Esophagus muscularis mucosa (tissue), 4 donors: ENCODE measurements around the gene MFF. TPM values are rescaled to one million over a fixed set of nuclear protein-coding genes. Genes with fewer than 3 reads are reported as not detected.

Experiments
- DNase-seq: peaks from one replicate; pipeline ENCODE4 v3.0.0-alpha.2; 2017; ENCODE audit errors: extremely low spot score
- H3K27ac ChIP-seq, 4 donors: fragments of 200-600 bp; sonication (generic); replicated peaks in 1 of 4; 1 replicate in 3 of 4; 2 replicates in 1 of 4; pipeline ENCODE4 v1.5.1; 2016 to 2019; ENCODE audit warnings: mild to moderate bottlenecking in 1 of 4
- H3K27me3 ChIP-seq, 4 donors: fragments of 200-600 bp; sonication (generic); one replicate each; pipeline versions ENCODE4 v1.5.1 to v1.6.0; 2016 to 2019
- H3K36me3 ChIP-seq, 4 donors: fragments of 200-600 bp; sonication (generic); one replicate each; pipeline ENCODE4 v1.5.1; 2016 to 2019
- H3K4me1 ChIP-seq, 4 donors: fragments of 200-600 bp; sonication (generic); one replicate each; pipeline ENCODE4 v1.5.1; 2016 to 2019
- H3K4me3 ChIP-seq, 4 donors: fragments of 200-600 bp; sonication (generic); 1 replicate in 2 of 4; 2 replicates in 2 of 4; pipeline ENCODE4 v1.5.1; 2016 to 2019; ENCODE audit warnings: mild to moderate bottlenecking in 4 of 4, moderate library complexity in 1 of 4
- H3K9me3 ChIP-seq, 4 donors: fragments of 200-600 bp; sonication (generic); 1 replicate in 3 of 4; 2 replicates in 1 of 4; pipeline ENCODE4 v1.5.1; 2016 to 2019
- EP300 ChIP-seq: sonication (generic); formaldehyde crosslinking; IDR thresholded peaks from one replicate; pipeline ENCODE4 v1.6.1; 2017; ENCODE audit warnings: antibody characterized with exemption
- POLR2A ChIP-seq: fragments of 450-650 bp; IDR thresholded peaks from one replicate; pipeline ENCODE4 v1.6.1; 2017; ENCODE audit warnings: antibody characterized with exemption, moderate library complexity, mild to moderate bottlenecking, low read depth
- POLR2AphosphoS5 ChIP-seq, 2 donors: sonication (generic); formaldehyde crosslinking; IDR thresholded peaks; one replicate each; pipeline ENCODE4 v1.6.1; 2017; ENCODE audit warnings: antibody characterized with exemption in 2 of 2
- WGBS: methylation state at CpG from one replicate; pipeline ENCODE4 v1.1.5; 2018; 5-methylcytosine and 5-hydroxymethylcytosine counted together
- intact Hi-C: fragments of 100-400 bp; cut with DNase I; formaldehyde crosslinking; loops from one replicate; pipeline ENCODE4 v1.15.1; 2023
- total RNA-seq, 4 donors: library from RNA; depleted of rRNA; stranded (reverse); fragments of >200 nt; gene quantifications; one replicate each; pipeline versions ENCODE4 v1.1.0 to v1.2.1, GENCODE V29; 2016
- TF ChIP-seq, protein P1 (sequence below), 3 experiments: fragments of 200-600 bp in 2 of 3; fragments of 450-650 bp in 1 of 3; sonication (generic) in 2 of 3; IDR thresholded peaks; one replicate each; pipeline ENCODE4 v1.5.1; 2017 to 2019; ENCODE audit warnings: antibody characterized with exemption in 3 of 3, mild to moderate bottlenecking in 2 of 3, moderate library complexity in 1 of 3

Gene MFF
- total RNA-seq, 4 donors from 2014 or later: 117 to 135 (median 125) TPM

DNA sequence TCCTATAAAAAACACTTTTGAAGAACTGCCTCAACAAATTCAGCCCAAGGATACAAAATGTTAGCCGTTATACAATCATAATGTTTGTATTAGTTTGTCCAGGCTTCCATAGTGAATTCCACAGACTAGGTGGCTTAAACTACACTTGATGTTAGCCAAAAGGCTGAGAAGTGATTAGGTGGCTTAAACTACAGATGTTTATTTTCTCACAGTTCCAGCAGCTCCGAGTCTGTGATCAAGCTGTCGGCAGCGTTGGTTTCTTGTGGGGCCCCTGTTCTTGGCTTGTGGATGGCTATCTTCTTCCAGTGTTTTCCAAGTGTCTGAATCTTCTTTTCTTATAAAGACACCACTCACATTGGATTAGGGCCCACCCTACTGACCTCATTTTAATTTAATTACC lies 31.5 kb upstream of the MFF start:
- no peaks in the 10 kb centered on the region for H3K9me3 ChIP-seq
- intact Hi-C loops: no loop called here
- no peaks in the 10 kb centered on the region for H3K36me3 ChIP-seq
- DNase-seq: no peak
- TF ChIP-seq, protein P1, sequence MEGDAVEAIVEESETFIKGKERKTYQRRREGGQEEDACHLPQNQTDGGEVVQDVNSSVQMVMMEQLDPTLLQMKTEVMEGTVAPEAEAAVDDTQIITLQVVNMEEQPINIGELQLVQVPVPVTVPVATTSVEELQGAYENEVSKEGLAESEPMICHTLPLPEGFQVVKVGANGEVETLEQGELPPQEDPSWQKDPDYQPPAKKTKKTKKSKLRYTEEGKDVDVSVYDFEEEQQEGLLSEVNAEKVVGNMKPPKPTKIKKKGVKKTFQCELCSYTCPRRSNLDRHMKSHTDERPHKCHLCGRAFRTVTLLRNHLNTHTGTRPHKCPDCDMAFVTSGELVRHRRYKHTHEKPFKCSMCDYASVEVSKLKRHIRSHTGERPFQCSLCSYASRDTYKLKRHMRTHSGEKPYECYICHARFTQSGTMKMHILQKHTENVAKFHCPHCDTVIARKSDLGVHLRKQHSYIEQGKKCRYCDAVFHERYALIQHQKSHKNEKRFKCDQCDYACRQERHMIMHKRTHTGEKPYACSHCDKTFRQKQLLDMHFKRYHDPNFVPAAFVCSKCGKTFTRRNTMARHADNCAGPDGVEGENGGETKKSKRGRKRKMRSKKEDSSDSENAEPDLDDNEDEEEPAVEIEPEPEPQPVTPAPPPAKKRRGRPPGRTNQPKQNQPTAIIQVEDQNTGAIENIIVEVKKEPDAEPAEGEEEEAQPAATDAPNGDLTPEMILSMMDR (IDR thresholded peaks at IDR 0.05): no peak
- no peak for TF ChIP-seq POLR2AphosphoS5 (IDR thresholded peaks at IDR 0.05)
- no peak for TF ChIP-seq EP300
- TF ChIP-seq POLR2A: no peak
- no peak overlapping the region for H3K4me3 ChIP-seq
- H3K27ac ChIP-seq: no peak overlapping the region
- WGBS: 60% methylated on average over 4 of the region's 4 CpGs
- no peaks in the 10 kb centered on the region for H3K27me3 ChIP-seq
- H3K4me1 ChIP-seq: no peaks in the 10 kb centered on the region

DNA sequence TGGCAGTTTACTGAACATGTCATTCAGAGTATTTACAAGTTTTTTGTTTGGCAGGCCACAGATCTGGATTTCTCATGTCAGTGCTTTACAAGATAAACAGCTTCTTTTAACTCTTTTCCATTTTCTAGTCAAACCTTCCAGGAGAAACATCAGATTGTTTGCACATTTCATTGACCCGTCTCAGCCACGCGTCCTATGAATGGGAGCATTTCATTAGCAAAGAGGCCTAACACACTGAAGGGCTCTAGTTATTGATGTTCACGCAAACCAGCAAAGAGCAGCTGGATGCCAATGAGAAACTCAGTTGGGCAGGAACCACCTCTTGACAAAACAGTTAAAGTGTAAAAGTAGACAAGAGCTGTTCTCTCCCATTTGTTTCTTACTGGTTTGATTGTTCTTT lies 29.2 kb upstream of the MFF start:
- intact Hi-C loops: no loop called here
- Histone ChIP-seq H3K4me3 (no peak overlapping the region), H3K4me1 (no peaks in the 10 kb centered on the region), H3K27ac (no peak overlapping the region), H3K36me3 (no peaks in the 10 kb centered on the region), H3K9me3 (no peaks in the 10 kb centered on the region), H3K27me3 (no peaks in the 10 kb centered on the region)
- no peak for DNase-seq
- WGBS: 91% methylated on average over 4 of the region's 4 CpGs
- TF ChIP-seq POLR2AphosphoS5 (IDR thresholded peaks at IDR 0.05) (no peak), POLR2A (no peak), EP300 (no peak)
- TF ChIP-seq, protein P1 (IDR thresholded peaks at IDR 0.05): no peak

DNA sequence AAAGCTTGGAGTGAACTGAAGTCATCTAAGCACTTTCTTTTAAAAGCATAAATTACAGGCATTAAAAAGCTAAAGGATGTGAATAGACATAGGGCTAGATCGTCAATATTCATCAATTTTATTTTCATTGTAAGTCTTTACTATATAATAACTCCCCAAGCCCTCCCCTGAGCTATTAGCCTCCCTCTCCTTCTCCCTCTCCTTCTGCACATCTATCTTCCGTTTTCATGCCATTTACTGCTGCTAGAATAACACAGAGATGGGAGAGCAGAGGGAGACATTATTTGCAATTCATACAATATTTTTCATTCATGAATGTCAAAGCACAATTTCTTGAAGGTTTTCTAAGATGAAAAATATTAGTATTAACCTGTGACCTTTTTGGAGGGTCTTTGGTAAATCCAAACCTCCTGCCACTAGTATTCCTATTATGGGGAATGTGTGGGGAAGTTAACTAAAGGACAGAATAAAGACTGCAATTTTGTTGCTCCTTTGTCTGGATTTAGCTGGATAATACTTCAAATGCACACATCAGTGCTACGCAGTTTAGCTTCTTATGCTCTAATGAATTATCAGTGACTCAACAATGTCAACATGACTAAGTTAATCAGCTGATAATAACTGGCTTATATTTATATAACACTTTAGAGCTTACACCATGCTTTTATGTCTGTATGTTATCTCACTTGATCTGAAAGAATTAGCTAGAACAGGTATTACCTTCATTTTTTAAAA lies 28.2 kb upstream of the MFF start:
- DNase-seq: no peak
- H3K27ac ChIP-seq: no peak overlapping the region
- H3K4me3 ChIP-seq: no peak overlapping the region
- intact Hi-C loops: no loop called here
- no peaks in the 10 kb centered on the region for H3K9me3 ChIP-seq
- WGBS: 63% methylated on average over 3 of the region's 3 CpGs
- no peaks in the 10 kb centered on the region for H3K4me1 ChIP-seq
- TF ChIP-seq POLR2AphosphoS5 (IDR thresholded peaks at IDR 0.05): no peak
- no peak for TF ChIP-seq EP300
- TF ChIP-seq, protein P1 (IDR thresholded peaks at IDR 0.05): no peak
- TF ChIP-seq POLR2A: no peak
- H3K36me3 ChIP-seq: no peaks in the 10 kb centered on the region
- H3K27me3 ChIP-seq: no peaks in the 10 kb centered on the region

DNA sequence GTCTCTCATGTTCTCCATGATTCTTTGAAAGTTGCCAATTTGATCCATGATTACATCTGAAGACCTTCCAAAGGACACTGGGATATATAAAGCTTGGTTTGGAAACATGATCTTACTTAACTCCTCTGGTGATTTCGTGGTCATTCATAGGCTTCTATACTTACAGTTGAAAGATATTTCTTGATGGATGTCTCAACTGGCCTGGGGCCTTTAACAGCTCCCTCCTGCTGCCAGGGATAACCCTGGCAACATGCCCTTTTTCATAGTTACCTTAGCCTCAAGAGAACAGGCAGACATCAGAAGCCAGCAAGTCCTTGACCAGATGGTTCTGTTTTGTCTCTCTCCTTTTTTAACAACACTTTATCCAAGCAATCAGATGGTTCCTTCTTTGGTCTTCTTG lies 23.5 kb upstream of the MFF start:
- Histone ChIP-seq H3K9me3 (no peaks in the 10 kb centered on the region), H3K4me3 (no peak overlapping the region), H3K36me3 (peaks cover 0 to 4% (median 0%) of the 10 kb centered on the region in 4 donors), H3K27me3 (no peaks in the 10 kb centered on the region), H3K27ac (no peak overlapping the region), H3K4me1 (no peaks in the 10 kb centered on the region)
- TF ChIP-seq EP300: no peak
- no peak for TF ChIP-seq POLR2A
- no peak for TF ChIP-seq POLR2AphosphoS5 (IDR thresholded peaks at IDR 0.05)
- TF ChIP-seq, protein P1 (IDR thresholded peaks at IDR 0.05): no peak
- no peak for DNase-seq
- intact Hi-C loops: no loop called here
- 58% methylated on average over 1 of the region's 1 CpG for WGBS

DNA sequence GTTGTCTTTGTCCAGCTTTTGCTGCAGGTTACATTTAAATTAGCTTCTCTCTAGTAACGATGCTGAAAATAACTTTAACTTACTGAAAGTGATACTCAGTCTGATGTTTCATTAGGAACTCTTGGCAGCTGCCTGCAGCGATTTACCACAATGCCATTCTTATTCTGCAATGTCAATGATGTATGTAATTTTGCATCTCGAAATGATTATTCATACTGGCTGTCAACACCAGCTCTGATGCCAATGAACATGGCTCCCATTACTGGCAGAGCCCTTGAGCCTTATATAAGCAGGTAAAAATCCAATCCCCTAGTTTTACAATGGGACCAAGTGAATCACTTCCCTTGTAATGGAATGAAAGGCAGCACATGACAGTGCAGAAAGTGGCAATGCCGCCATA lies 16.3 kb upstream of the MFF start:
- intact Hi-C loops: no loop called here
- Histone ChIP-seq H3K4me3 (no peak overlapping the region), H3K4me1 (no peaks in the 10 kb centered on the region), H3K27me3 (no peaks in the 10 kb centered on the region), H3K36me3 (peaks cover 0 to 3% (median 0%) of the 10 kb centered on the region in 4 donors), H3K9me3 (no peaks in the 10 kb centered on the region), H3K27ac (no peak overlapping the region)
- TF ChIP-seq EP300: no peak
- TF ChIP-seq, protein P1 (IDR thresholded peaks at IDR 0.05): no peak
- TF ChIP-seq POLR2AphosphoS5 (IDR thresholded peaks at IDR 0.05): no peak
- no peak for TF ChIP-seq POLR2A
- DNase-seq: no peak
- 89% methylated on average over 4 of the region's 4 CpGs for WGBS
